DND-41 (cell line): ENCODE data around the gene LSP1.
"Not testable (repeated sequence)": the region's sequence is repeated elsewhere in the genome, so short reads cannot be mapped to it uniquely, and the experiment has no call there.

Source experiments
- EZH2 ChIP-seq: IDR thresholded peaks from 3 replicates; pipeline ENCODE4 v1.6.1; 2012; ENCODE audit warnings: borderline replicate concordance, low read depth, mild to moderate bottlenecking, moderate library complexity, low read length, inconsistent platforms; ENCODE audit not compliant: severe bottlenecking
- TF ChIP-seq, protein P1 (sequence below): IDR thresholded peaks from 2 replicates; pipeline ENCODE4 v1.5.1; 2012; ENCODE audit warnings: borderline replicate concordance, low read length, moderate library complexity, mild to moderate bottlenecking; ENCODE audit not compliant: poor library complexity, severe bottlenecking; ENCODE audit errors: extremely low read depth

DNA sequence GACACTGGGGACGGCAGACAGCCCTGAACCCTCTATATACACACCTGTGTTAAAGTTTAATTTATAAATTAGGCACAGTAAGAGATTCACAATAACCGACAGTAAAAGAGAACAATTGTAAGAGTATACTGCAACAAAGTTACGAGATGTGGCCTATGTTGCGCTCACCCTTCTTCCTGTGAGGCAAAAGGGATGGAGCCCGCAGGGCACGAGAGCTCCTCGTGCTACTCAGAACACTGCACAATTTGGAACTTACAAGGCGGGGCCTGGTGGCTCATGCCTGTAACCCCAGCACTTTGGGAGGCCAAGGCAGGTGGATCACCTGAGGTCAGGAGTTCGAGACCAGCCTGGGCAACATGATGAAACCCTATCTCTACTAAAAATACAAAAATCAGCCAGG is 39.5 kb upstream of the LSP1 start:
- TF ChIP-seq, protein P1, sequence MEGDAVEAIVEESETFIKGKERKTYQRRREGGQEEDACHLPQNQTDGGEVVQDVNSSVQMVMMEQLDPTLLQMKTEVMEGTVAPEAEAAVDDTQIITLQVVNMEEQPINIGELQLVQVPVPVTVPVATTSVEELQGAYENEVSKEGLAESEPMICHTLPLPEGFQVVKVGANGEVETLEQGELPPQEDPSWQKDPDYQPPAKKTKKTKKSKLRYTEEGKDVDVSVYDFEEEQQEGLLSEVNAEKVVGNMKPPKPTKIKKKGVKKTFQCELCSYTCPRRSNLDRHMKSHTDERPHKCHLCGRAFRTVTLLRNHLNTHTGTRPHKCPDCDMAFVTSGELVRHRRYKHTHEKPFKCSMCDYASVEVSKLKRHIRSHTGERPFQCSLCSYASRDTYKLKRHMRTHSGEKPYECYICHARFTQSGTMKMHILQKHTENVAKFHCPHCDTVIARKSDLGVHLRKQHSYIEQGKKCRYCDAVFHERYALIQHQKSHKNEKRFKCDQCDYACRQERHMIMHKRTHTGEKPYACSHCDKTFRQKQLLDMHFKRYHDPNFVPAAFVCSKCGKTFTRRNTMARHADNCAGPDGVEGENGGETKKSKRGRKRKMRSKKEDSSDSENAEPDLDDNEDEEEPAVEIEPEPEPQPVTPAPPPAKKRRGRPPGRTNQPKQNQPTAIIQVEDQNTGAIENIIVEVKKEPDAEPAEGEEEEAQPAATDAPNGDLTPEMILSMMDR: not testable (repeated sequence)
- TF ChIP-seq EZH2: not testable (repeated sequence)
